HG02943 (cell line): ENCODE results near the gene PRKD3.

Source experiments
- ATAC-seq: cut with Tn5 transposase; IDR thresholded peaks from one replicate; pipeline ENCODE4 v1.9.1; 2021; ENCODE audit warnings: mild to moderate bottlenecking, low read depth, moderate library complexity; ENCODE audit not compliant: unreplicated experiment

PRKD3 gene

GRCh38 chr2:37343537-37344434, 19.2 kb upstream of the PRKD3 start:
- ATAC-seq: no peak

GRCh38 chr2:37342591-37343220, 18.1 kb upstream of the PRKD3 start:
- no peak for ATAC-seq

- no peak for ATAC-seq
Observed at GRCh38 chr2:37340637-37341036, 16.0 kb upstream of the PRKD3 start.

GRCh38 chr2:37338933-37339332, 14.3 kb upstream of the PRKD3 start:
- ATAC-seq: no peak

GRCh38 chr2:37337620-37338280, 13.1 kb upstream of the PRKD3 start:
- no peak for ATAC-seq

- ATAC-seq: no peak
Observed at GRCh38 chr2:37335604-37336003, 11.0 kb upstream of the PRKD3 start.

GRCh38 chr2:37333256-37333655, 8.6 kb upstream of the PRKD3 start:
- ATAC-seq: no peak

- ATAC-seq: no peak
Observed at GRCh38 chr2:37332560-37332959, 7.9 kb upstream of the PRKD3 start.

GRCh38 chr2:37330681-37331080, 6.0 kb upstream of the PRKD3 start:
- no peak for ATAC-seq

GRCh38 chr2:37326866-37327634, 2.4 kb upstream of the PRKD3 start:
- no peak for ATAC-seq

GRCh38 chr2:37326285-37326684, 1.7 kb upstream of the PRKD3 start:
- ATAC-seq: no peak

GRCh38 chr2:37325625-37326071, 1.0 kb upstream of the PRKD3 start:
- ATAC-seq: no peak

GRCh38 chr2:37324536-37324785, 172 bp downstream of the PRKD3 start:
- ATAC-seq: no peak

GRCh38 chr2:37323781-37324535, 675 bp downstream of the PRKD3 start:
- peak; percentile 25 for ATAC-seq

GRCh38 chr2:37323176-37323780, 1.4 kb downstream of the PRKD3 start:
- no peak for ATAC-seq

- no peak for ATAC-seq
Observed at GRCh38 chr2:37322368-37322767, 2.3 kb downstream of the PRKD3 start.

- ATAC-seq: no peak
Observed at GRCh38 chr2:37321029-37321682, 3.5 kb downstream of the PRKD3 start.

- no peak for ATAC-seq
Observed at GRCh38 chr2:37319754-37320609, 4.7 kb downstream of the PRKD3 start.
